ENCODE results near the gene SOHLH2. TPM values are rescaled to one million over a fixed set of nuclear protein-coding genes. Genes with fewer than 3 reads are reported as not detected.

The SOHLH2 gene
- total RNA-seq, 2 experiments from 2014 or later: not detected

GRCh38 chr13:36210738-36211137 lies 3.6 kb downstream of the SOHLH2 start:
- no peaks in the 10 kb centered on the region for H3K9me2 ChIP-seq (ENCODE audit: insufficient read depth, low read length)
- H3K79me2 ChIP-seq (ENCODE audit: insufficient read depth, low read depth, low read length): no peaks in the 10 kb centered on the region
- no peaks in the 10 kb centered on the region for H3K4me1 ChIP-seq (ENCODE audit: insufficient read depth, low read length, poor library complexity, severe bottlenecking)
- H2AFZ ChIP-seq (ENCODE audit: low read length): no peak overlapping the region
- TF ChIP-seq EZH2phosphoT487 (IDR thresholded peaks at IDR 0.05; ENCODE audit: borderline replicate concordance, low read depth, low read length): no peak
- no peak for TF ChIP-seq CTCF (conservative IDR thresholded peaks at IDR 0.05; ENCODE audit: low read length)
- no peak overlapping the region for H3K4me3 ChIP-seq (ENCODE audit: low read depth, low read length, poor library complexity, severe bottlenecking)
- no TSS peak for BruUV-seq (replicated peaks)
- no peak for DNase-seq (ENCODE audit: low spot score)
- no peaks in the 10 kb centered on the region for H3K9me3 ChIP-seq (ENCODE audit: low read length)
- no peaks in the 10 kb centered on the region for H4K20me1 ChIP-seq (ENCODE audit: insufficient read depth, low read length)
- intact Hi-C loops (cut with micrococcal nuclease; ENCODE audit: unreplicated experiment): no loop called here
- no peaks in the 10 kb centered on the region for H3K36me3 ChIP-seq (ENCODE audit: insufficient read depth, low read length)
- H3K4me2 ChIP-seq (ENCODE audit: low read length): no peak overlapping the region
- ChIA-PET POLR2A (interaction anchor here (0.6 kb wide), 1 partner anchor 217 kb away, joined by 4 read pairs; no protein-coding TSS in a partner anchor), CTCF (ENCODE audit: unreplicated experiment) (no interaction called here)
- no peak overlapping the region for H3K27ac ChIP-seq (ENCODE audit: low read depth, low read length, poor library complexity, severe bottlenecking)

GRCh38 chr13:36207672-36208071 lies 6.7 kb downstream of the SOHLH2 start:
- intact Hi-C loops (cut with micrococcal nuclease; ENCODE audit: unreplicated experiment): no loop called here
- H4K20me1 ChIP-seq (ENCODE audit: insufficient read depth, low read length): no peaks in the 10 kb centered on the region
- H2AFZ ChIP-seq (ENCODE audit: low read length): no peak overlapping the region
- CTCF ChIA-PET (ENCODE audit: unreplicated experiment): no interaction called here
- no peak overlapping the region for H3K4me2 ChIP-seq (ENCODE audit: low read length)
- no TSS peak for BruUV-seq (replicated peaks)
- no peak overlapping the region for H3K4me3 ChIP-seq (ENCODE audit: low read depth, low read length, poor library complexity, severe bottlenecking)
- no peaks in the 10 kb centered on the region for H3K36me3 ChIP-seq (ENCODE audit: insufficient read depth, low read length)
- H3K9me2 ChIP-seq (ENCODE audit: insufficient read depth, low read length): no peaks in the 10 kb centered on the region
- TF ChIP-seq EZH2phosphoT487 (IDR thresholded peaks at IDR 0.05; ENCODE audit: borderline replicate concordance, low read depth, low read length) (no peak), CTCF (conservative IDR thresholded peaks at IDR 0.05; ENCODE audit: low read length) (peak; percentile 34)
- H3K27ac ChIP-seq (ENCODE audit: low read depth, low read length, poor library complexity, severe bottlenecking): no peak overlapping the region
- no peaks in the 10 kb centered on the region for H3K9me3 ChIP-seq (ENCODE audit: low read length)
- no peak for DNase-seq (ENCODE audit: low spot score)
- POLR2A ChIA-PET: no interaction called here
- no peaks in the 10 kb centered on the region for H3K4me1 ChIP-seq (ENCODE audit: insufficient read depth, low read length, poor library complexity, severe bottlenecking)
- H3K79me2 ChIP-seq (ENCODE audit: insufficient read depth, low read depth, low read length): no peaks in the 10 kb centered on the region

GRCh38 chr13:36193151-36193855 lies 21.1 kb downstream of the SOHLH2 start:
- Histone ChIP-seq H3K36me3 (ENCODE audit: insufficient read depth, low read length) (no peaks in the 10 kb centered on the region), H3K9me3 (ENCODE audit: low read length) (no peaks in the 10 kb centered on the region), H3K27ac (ENCODE audit: low read depth, low read length, poor library complexity, severe bottlenecking) (no peak overlapping the region), H3K4me3 (ENCODE audit: low read depth, low read length, poor library complexity, severe bottlenecking) (no peak overlapping the region), H4K20me1 (ENCODE audit: insufficient read depth, low read length) (no peaks in the 10 kb centered on the region), H3K4me1 (ENCODE audit: insufficient read depth, low read length, poor library complexity, severe bottlenecking) (no peaks in the 10 kb centered on the region), H3K9me2 (ENCODE audit: insufficient read depth, low read length) (no peaks in the 10 kb centered on the region), H3K79me2 (ENCODE audit: insufficient read depth, low read depth, low read length) (no peaks in the 10 kb centered on the region), H2AFZ (ENCODE audit: low read length) (no peak overlapping the region), H3K4me2 (ENCODE audit: low read length) (no peak overlapping the region)
- POLR2A ChIA-PET: no interaction called here
- no peak for TF ChIP-seq CTCF (conservative IDR thresholded peaks at IDR 0.05; ENCODE audit: low read length)
- BruUV-seq (replicated peaks): no TSS peak
- no peak for DNase-seq (ENCODE audit: low spot score)
- CTCF ChIA-PET (ENCODE audit: unreplicated experiment): no interaction called here
- intact Hi-C loops (cut with micrococcal nuclease; ENCODE audit: unreplicated experiment): no loop called here
